AG04450 (cell line): ENCODE results near the gene ANKRD33. TPM values are rescaled to one million over a fixed set of nuclear protein-coding genes. Genes with fewer than 3 reads are reported as not detected.
A peak's percentile ranks its signal among the peaks of the same experiment; 100 is the strongest.

Source experiments
- CTCF ChIA-PET: fragments of 300-600, 350-600 bp; formaldehyde crosslinking; extraction: SDS; loops from one replicate; lab custom pipeline; 2022; ENCODE audit warnings: antibody characterized with exemption, inconsistent platforms; lab: Charles Lee
- POLR2A ChIA-PET: fragments of 350-600 bp; formaldehyde crosslinking; extraction: SDS; loops from one replicate; lab custom pipeline; 2021; ENCODE audit warnings: antibody characterized with exemption, inconsistent platforms; lab: Yijun Ruan, JAX
- DNase-seq: peaks from one replicate; pipeline ENCODE4 v3.0.0-alpha.2; 2011; ENCODE audit warnings: low read depth, low spot score
- H3K27ac ChIP-seq: one replicate; pipeline ENCODE4 v1.5.1; 2012; ENCODE audit warnings: low read depth, low read length, control low read depth
- H3K27me3 ChIP-seq: one replicate; pipeline ENCODE4 v1.6.0; 2012; ENCODE audit warnings: low read length; ENCODE audit not compliant: control insufficient read depth, insufficient read depth
- H3K4me3 ChIP-seq: 2 replicates; pipeline ENCODE4 v1.5.1; 2011; ENCODE audit warnings: mild to moderate bottlenecking, low read depth, low read length, control low read depth
- H3K9me3 ChIP-seq: 2 replicates; pipeline ENCODE4 v1.5.1; 2012; ENCODE audit warnings: low read length; ENCODE audit not compliant: control insufficient read depth, insufficient read depth
- polyA plus RNA-seq: library from polyadenylated mRNA; depleted of rRNA; stranded (reverse); fragments of >200 nt; gene quantifications from 2 replicates; pipeline ENCODE4 v1.2.3, GENCODE V29; 2011
- TF ChIP-seq, protein P1 (sequence below): IDR thresholded peaks from 2 replicates; pipeline ENCODE4 v1.5.1; 2011; ENCODE audit warnings: low read depth, low read length, control low read depth, inconsistent platforms

Gene ANKRD33
- polyA plus RNA-seq, 1 experiment, result not detected

DNA sequence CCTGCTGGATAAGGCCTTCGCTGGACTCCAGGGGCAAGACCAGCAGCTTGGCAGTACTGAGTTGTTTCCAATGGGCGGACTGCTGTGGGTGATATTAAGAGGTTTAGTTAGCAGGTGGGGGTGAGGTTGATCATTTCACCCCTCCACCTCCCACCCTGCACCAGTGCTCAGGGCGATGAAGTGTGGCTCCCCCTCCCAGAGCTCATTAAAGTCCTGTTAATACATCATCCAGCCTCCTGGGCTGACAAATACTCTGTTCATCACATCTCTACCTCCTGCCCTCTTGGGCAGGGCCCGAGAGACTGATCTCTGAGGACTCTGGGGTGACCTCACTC, 37.0 kb upstream of the ANKRD33 start:
- ChIA-PET POLR2A (interaction anchor here (0.6 kb wide), 1 partner anchor 272 kb away, joined by 4 read pairs; no protein-coding TSS in a partner anchor), CTCF (interaction anchor here (0.6 kb wide), 1 partner anchor 18 kb away, joined by 3 read pairs; no protein-coding TSS in a partner anchor)
- TF ChIP-seq, protein P1, sequence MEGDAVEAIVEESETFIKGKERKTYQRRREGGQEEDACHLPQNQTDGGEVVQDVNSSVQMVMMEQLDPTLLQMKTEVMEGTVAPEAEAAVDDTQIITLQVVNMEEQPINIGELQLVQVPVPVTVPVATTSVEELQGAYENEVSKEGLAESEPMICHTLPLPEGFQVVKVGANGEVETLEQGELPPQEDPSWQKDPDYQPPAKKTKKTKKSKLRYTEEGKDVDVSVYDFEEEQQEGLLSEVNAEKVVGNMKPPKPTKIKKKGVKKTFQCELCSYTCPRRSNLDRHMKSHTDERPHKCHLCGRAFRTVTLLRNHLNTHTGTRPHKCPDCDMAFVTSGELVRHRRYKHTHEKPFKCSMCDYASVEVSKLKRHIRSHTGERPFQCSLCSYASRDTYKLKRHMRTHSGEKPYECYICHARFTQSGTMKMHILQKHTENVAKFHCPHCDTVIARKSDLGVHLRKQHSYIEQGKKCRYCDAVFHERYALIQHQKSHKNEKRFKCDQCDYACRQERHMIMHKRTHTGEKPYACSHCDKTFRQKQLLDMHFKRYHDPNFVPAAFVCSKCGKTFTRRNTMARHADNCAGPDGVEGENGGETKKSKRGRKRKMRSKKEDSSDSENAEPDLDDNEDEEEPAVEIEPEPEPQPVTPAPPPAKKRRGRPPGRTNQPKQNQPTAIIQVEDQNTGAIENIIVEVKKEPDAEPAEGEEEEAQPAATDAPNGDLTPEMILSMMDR, result no peak
- peaks cover 28% of the 10 kb centered on the region for H3K27me3 ChIP-seq
- H3K4me3 ChIP-seq, result no peak overlapping the region
- peaks cover 3% of the 10 kb centered on the region; the same call in 1 of the 2 replicates for H3K9me3 ChIP-seq
- DNase-seq, result no peak
- H3K27ac ChIP-seq, result no peak overlapping the region

DNA sequence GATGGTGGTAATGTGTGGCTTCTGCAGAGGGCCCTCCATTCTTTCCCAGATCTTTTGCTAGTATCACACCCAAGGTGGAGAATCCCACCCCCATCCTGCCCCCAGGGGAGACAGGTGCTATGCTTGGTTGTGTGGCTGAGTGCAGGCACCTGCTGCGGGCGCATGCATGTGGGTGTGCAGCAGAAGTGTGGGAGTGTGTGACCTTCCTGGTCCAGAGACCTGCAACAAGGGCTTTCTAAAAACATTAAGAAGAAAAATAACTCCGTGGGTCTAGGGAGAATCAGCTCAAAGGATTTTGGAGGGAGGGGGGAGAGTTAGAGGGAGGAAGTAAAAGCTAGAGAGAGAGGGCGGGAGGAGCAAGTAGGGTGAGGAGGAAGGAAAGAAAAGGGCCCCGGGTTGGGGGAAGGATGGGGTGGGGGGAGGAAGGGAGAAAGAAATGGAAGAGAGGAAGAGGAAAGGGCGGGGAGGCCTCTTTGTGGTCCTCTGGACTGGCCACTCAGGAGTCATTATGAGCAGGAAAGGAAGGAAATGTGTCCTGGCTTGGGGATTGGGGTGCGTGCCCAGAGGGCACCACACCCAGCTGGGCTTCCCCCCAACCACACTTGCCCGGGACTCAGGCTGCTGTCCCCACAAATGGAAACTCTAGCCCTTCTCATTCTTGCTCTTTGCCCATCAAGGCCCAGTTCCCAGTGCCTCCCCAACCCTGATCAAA, 36.3 kb upstream of the ANKRD33 start:
- ChIA-PET POLR2A (interaction anchor here (0.6 kb wide), 1 partner anchor 273 kb away, joined by 4 read pairs; no protein-coding TSS in a partner anchor), CTCF (no interaction called here)

GRCh38 chr12:51852404-51853137, 35.3 kb upstream of the ANKRD33 start:
- Histone ChIP-seq H3K9me3 (peaks cover 3% of the 10 kb centered on the region; the same call in 1 of the 2 replicates), H3K27ac (no peak overlapping the region), H3K4me3 (no peak overlapping the region), H3K27me3 (peaks cover 15% of the 10 kb centered on the region)
- POLR2A ChIA-PET, result no interaction called here
- CTCF ChIA-PET, result no interaction called here
- TF ChIP-seq, protein P1, result no peak
- no peak for DNase-seq

More for the DNA sequence above, 36.3 kb upstream of the ANKRD33 start:
- no peak overlapping the region for H3K27ac ChIP-seq
- DNase-seq, result no peak
- H3K4me3 ChIP-seq, result no peak overlapping the region
- H3K9me3 ChIP-seq, result peaks cover 3% of the 10 kb centered on the region; the same call in 1 of the 2 replicates
- H3K27me3 ChIP-seq, result peaks cover 22% of the 10 kb centered on the region
- TF ChIP-seq, protein P1, result no peak

DNA sequence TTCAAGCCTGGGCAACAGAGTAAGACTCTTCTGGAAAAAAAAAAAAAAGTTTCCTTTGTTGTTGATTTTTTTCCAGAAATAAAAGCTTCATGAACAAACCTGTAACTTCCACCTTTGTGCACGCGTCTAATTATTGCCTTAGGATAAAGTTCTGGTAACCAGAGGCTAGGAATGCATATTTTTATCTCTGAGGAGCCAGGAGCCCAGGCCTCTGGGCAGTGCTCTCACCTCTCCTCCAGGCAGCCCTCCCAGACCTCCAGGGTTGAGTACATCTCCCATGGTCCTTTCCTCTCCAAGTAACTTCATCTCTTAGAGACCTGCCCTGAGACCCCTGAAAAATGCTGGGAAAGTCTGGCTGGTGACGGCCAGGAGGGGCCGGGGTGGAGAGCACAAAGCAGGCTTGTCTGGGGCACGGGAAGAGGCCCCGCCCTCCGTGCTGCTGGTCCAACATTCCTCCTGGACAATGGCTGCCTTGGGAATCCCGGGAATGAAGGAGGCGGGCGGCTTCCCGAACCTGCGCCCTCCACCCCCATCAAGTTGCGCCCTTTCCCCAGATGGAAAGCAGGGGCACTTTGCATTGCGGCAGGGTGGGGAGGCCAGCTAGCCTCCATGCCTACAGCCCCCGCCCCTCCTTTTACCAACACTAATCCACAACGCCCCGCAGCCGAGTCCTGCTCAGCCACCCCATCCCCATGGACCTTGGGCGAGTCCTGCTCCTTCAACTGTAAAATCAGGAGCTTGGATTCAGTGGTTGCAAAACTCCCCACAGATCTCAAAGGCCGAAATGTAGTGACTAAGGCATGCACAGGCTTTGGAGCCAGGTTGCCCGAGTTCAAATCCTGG, 32.1 kb upstream of the ANKRD33 start:
- TF ChIP-seq, protein P1, result no peak
- H3K4me3 ChIP-seq, result peak overlapping the region; percentile 48
- peaks cover 8% of the 10 kb centered on the region for H3K27me3 ChIP-seq
- ChIA-PET CTCF (interaction anchor here (0.7 to 2.2 kb wide), 3 partner anchors 9 to 32 kb away, joined by 3 to 9 read pairs (median 9); no protein-coding TSS in a partner anchor), POLR2A (interaction anchor here (0.6 to 1.1 kb wide), 4 partner anchors 9 to 48 kb away, joined by 3 to 4 read pairs (median 4); no protein-coding TSS in a partner anchor)
- H3K9me3 ChIP-seq, result no peaks in the 10 kb centered on the region
- no peak for DNase-seq
- H3K27ac ChIP-seq, result no peak overlapping the region
